NCI-H226 (cell line): ENCODE results near the gene COL4A2.
"Not testable (repeated sequence)": the region's sequence is repeated elsewhere in the genome, so short reads cannot be mapped to it uniquely, and the experiment has no call there.

Experiments
- DNase-seq: peaks from one replicate; pipeline ENCODE4 v3.0.0-alpha.2; 2015

The COL4A2 gene

DNA sequence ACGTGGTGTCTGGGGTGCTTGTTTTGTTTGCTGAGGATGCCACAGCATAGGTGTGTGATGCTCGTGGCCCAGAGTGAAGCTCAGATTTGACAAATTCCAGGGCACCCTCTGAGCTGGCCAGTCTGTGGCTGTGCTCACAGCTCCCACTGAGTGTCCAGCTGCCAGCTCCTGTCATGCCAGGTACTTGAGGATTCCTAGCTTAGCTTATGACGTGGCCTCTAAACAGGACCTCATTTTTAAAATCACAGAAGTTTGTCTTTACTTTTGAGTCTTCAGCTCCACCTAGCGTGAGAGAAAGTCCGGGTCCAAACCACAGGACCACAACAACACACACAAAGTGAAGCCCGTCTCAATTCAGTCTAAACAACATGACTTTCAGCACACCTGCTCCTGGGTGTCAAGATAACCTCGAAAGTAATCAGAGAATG is 137.2 kb downstream of the COL4A2 start:
- DNase-seq, result peak; percentile 35

DNA sequence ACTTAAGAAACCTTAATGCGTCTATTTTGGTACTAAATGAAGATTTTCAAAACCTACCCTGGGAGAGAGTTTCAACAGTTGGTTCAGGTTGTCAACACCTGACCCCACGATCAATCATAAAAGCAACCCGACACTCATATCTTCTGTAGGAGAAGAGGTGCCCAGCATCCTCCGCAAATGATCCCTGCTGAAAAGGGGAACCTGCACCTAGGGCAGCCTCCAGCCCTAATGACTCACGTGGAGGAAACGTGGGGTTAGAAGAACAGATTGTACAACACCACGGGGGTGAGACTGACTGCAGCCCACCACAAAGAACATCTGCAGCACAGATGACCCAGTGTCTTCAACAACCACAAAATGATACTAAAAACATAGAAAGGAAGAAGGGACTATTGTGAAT is 138.1 kb downstream of the COL4A2 start:
- DNase-seq, result peak; percentile 40

GRCh38 chr13:110445722-110446574 is 138.9 kb downstream of the COL4A2 start:
- DNase-seq, result peak; percentile 37

DNA sequence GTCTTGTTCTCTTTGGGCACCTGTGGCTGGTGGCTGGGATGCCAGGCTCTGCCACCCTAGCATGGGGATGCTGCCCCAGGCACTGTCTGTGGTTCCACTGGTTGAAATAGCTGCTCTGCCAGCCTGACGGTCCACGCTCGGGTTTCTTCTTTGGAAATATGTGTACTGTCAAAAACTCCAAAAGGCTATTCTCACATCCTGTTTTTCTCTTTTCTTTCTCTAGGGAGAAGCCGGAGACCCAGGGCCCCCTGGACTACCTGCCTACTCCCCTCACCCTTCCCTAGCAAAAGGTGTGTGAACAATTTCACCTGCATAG is 139.4 kb downstream of the COL4A2 start:
- DNase-seq, result no peak

- DNase-seq, result no peak
These were observed 140.0 kb downstream of the COL4A2 start for GRCh38 chr13:110447058-110447511.

GRCh38 chr13:110447801-110448200 is 140.7 kb downstream of the COL4A2 start:
- no peak for DNase-seq

GRCh38 chr13:110448230-110448629 is 141.1 kb downstream of the COL4A2 start:
- peak; percentile 92 for DNase-seq

DNA sequence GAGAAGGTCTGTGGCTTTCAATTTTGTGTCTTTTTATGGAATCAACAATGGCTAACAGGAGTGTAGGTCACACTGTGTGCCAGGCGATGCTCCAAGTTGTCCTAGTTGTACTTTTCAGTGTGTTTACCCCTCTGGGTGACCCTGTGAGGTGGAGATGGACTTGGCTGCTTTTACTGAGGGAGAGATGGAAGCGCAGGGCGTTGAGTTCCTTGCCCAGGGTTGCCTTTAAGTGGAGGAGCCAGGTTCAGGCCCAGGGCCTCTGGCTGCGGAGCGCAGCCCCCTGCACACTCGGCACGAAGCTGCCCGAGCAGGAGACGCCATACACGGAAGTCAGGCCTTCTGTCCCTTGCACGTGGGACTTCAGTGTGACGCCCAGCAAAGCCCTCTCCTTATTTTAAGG is 141.6 kb downstream of the COL4A2 start:
- no peak for DNase-seq

GRCh38 chr13:110449219-110450015 is 142.3 kb downstream of the COL4A2 start:
- no peak for DNase-seq

DNA sequence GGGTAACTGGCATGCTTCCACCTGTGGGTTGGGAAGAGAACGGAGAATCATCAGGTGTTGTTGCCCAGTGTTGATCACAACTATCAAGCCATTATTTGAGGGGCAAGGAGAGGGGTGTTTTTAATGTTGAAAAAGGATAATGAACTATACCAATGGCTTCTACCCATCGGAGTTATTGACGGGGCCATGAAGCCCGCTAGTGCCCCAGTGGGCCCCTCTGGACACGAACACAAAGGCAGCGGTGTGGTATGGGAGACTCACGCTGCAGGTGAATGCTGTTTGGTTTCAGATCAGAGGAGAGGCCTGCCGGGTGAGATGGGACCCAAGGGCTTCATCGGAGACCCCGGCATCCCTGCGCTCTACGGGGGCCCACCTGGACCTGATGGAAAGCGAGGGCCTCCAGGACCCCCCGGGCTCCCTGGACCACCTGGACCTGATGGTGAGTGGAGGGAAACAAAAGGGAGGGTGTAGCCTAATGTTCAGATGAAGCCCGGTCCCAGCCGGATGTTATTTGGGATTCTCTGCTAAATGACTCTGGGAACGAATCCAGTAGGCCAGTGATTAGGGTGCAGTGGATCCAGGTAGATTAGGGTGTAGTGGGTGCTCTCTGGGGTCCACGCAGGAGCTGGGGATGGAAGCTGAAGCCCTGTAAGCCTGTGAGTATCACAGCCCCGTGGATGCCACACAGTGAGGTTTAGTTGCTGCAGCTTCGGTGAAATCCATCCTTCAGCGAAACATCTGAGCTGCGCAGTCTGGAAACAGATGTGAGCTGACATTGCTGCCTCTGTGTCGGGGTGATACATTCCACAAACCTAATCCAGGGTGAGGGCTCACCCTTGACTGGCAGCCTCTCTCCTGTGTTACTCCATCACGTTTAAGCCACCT is 143.2 kb downstream of the COL4A2 start:
- no peak for DNase-seq

DNA sequence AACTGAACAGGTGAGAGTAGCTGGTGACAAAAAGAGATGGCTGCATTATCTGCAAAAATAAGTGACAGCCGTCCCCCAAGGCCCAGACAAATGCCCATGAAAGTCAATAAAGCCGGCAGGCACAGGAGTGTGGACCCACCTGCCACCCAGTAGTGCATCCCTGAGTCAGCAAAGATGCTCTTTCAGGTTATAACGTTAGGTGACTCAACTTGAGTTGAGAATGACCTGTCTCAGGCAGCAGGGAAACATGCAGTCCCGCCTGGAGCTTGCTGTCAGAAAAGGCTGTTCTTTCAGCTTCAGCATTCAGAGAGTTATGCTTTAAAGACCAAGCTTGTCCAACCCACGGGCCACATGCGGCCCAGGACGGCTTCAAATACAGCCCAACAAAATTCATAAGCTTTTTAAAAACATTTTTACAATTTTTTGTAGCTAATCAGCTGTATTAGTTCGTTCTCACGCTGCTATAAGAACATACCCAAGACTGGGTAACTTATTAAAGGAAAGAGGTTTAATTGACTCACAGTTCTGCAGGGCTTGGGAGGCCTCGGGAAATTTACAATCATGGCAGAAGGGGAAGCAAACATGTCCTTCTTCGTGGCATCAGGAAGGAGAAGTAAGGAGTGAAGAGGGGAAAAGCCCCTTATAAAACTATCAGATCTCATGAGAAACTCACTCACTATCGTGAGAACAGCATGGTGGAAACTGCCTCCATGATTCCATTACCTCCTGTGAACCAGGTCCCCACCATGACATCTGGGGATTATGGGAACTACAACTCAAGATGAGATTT is 144.1 kb downstream of the COL4A2 start:
- no peak for DNase-seq

GRCh38 chr13:110453091-110453490 is 146.0 kb downstream of the COL4A2 start:
- not testable (repeated sequence) for DNase-seq

DNA sequence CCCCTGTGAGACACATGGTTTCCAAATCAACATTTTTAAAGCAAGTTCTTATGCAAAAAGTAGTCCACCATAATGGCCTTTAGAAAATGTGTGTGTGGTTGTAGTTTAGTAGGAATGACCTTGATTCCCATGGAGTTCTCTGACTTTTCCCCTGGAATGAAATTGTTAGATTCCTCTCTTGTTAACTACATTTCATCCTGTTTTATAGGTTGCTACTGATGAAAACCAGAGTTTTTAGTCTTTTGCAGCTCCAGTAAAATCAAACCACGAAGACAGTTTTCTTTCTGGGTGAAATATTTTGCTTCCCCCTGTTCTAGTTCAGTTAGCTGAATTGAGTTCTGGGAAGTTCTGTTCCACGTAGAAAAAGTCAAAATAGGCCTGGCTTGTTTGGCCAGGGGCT is 146.7 kb downstream of the COL4A2 start:
- no peak for DNase-seq

- DNase-seq, result no peak
These were observed 147.3 kb downstream of the COL4A2 start for GRCh38 chr13:110454227-110454859.

GRCh38 chr13:110454956-110455355 is 147.9 kb downstream of the COL4A2 start:
- DNase-seq, result no peak

- DNase-seq, result no peak
These were observed 148.4 kb downstream of the COL4A2 start for GRCh38 chr13:110455444-110455843.

- peak; percentile 53 for DNase-seq
These were observed 148.9 kb downstream of the COL4A2 start for GRCh38 chr13:110455941-110456340.

DNA sequence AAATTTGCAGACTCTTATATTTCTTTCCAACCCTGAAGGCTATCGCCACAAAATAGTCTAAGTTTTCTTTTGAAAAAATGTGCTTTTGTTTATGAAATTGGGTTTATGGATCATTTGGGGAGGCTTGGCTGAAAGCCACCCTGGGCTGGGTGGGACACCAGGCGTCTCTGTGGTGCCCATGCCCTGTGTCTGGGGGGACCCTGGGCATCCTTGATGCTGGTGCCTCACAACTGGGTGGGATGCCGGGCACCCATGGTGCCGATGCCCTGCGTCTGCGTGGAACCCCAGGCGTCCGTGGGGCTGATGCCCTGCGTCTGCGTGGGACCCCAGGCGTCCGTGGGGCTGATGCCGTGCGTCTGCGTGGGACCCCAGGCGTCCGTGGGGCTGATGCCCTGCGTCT is 149.5 kb downstream of the COL4A2 start:
- no peak for DNase-seq

- DNase-seq, result no peak
These were observed 150.3 kb downstream of the COL4A2 start for GRCh38 chr13:110457361-110457760.

DNA sequence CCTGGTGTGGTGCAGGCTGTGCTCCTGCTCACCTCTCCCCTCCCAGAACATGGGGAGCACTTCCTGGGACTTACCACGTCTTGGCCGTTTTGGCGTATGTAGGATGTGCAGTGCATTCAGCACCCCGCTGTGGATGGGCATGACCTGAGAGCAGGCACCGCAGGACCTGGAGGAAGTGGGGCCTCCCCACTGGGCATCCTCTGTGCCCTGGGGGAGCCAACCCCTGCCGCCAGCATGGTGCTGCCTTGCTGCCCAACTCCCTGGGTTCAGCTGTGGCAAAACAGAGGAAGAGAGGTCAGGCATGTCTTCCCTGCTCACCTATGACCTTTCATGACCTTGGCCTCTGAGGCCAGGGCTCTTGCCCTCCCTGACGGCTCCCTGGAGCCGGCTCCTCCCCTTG is 150.9 kb downstream of the COL4A2 start:
- DNase-seq, result no peak

GRCh38 chr13:110458594-110459365 is 151.7 kb downstream of the COL4A2 start:
- no peak for DNase-seq
